Heart left ventricle (tissue), 16 donors: ENCODE measurements around the gene UACA. TPM values are rescaled to one million over a fixed set of nuclear protein-coding genes. Genes with fewer than 3 reads are reported as not detected.

Experiments used
- ATAC-seq, 4 donors: fragments of 200-7000 bp; cut with Tn5 transposase; one replicate each; pipeline ENCODE4 v1.9.1; 2020 to 2022; ENCODE audit warnings: moderate library complexity in 4 of 4, mild to moderate bottlenecking in 3 of 4, moderate number of reproducible peaks in 1 of 4
- DNase-seq, 5 donors: peaks; one replicate each; pipeline ENCODE4 v3.0.0-alpha.2; 2020
- H3K27ac ChIP-seq, 12 donors: fragments of 200-600 bp; sonication (generic) in 4 of 12; one replicate each; pipeline versions ENCODE4 v1.5.0 to v1.8.0; 2016 to 2022; ENCODE audit warnings: mild to moderate bottlenecking in 2 of 12
- H3K27me3 ChIP-seq, 9 donors: fragments of 200-600 bp; sonication (generic) in 2 of 9; one replicate each; pipeline versions ENCODE4 v1.5.1 to v1.8.0; 2016 to 2022; ENCODE audit warnings: mild to moderate bottlenecking in 3 of 9
- H3K36me3 ChIP-seq, 9 donors: fragments of 200-600 bp; sonication (generic) in 2 of 9; one replicate each; pipeline versions ENCODE4 v1.5.0 to v1.8.0; 2018 to 2022; ENCODE audit warnings: mild to moderate bottlenecking in 2 of 9
- H3K4me1 ChIP-seq, 12 donors: fragments of 200-600 bp; sonication (generic) in 4 of 12; one replicate each; pipeline versions ENCODE4 v1.5.0 to v1.8.0; 2016 to 2022; ENCODE audit warnings: mild to moderate bottlenecking in 3 of 12
- H3K4me3 ChIP-seq, 12 donors: fragments of 200-600 bp; sonication (generic) in 4 of 12; one replicate each; pipeline versions ENCODE4 v1.5.0 to v1.8.0; 2017 to 2022; ENCODE audit warnings: mild to moderate bottlenecking in 9 of 12, moderate library complexity in 4 of 12
- H3K9me3 ChIP-seq, 12 donors: fragments of 200-600 bp; sonication (generic) in 4 of 12; one replicate each; pipeline versions ENCODE4 v1.5.0 to v1.8.0; 2016 to 2022; ENCODE audit warnings: mild to moderate bottlenecking in 1 of 12
- POLR2A ChIP-seq, 2 donors: fragments of 450-650 bp; IDR thresholded peaks; one replicate each; pipeline ENCODE4 v1.6.1; 2017; ENCODE audit warnings: antibody characterized with exemption in 2 of 2, mild to moderate bottlenecking in 2 of 2, moderate library complexity in 2 of 2
- WGBS, 4 donors: extraction: QIAGEN DNeasy Blood & Tissue Kit in 2 of 4; methylation state at CpG; one replicate each; pipeline versions ENCODE4 v1.1.5 to v1.1.7; 2013 to 2018; 5-methylcytosine and 5-hydroxymethylcytosine counted together
- intact Hi-C, 10 donors: fragments of 100-400 bp; cut with DNase I; formaldehyde crosslinking; loops; one replicate each; pipeline versions ENCODE4 v1.11.1 to v1.14.2; 2022
- long read RNA-seq, 3 donors: library from polyadenylated mRNA; unstranded; transcript quantifications; one replicate each; pipeline ENCODE4 v2.0.0, GENCODE V29; 2020 to 2021
- polyA plus RNA-seq, 2 donors: library from polyadenylated mRNA; stranded (reverse); fragments of 200-250 nt; gene quantifications; one replicate each; pipeline ENCODE4 v1.2.3, GENCODE V29; 2013
- total RNA-seq, 9 donors: library from RNA; depleted of rRNA in 2 of 9; stranded (reverse); fragments of >200 nt in 2 of 9; fragmentation: NEBNext Ultra II Directional in 3 of 9; extraction: Animal tissue kit (Norgen Biotek cat#: 25700) in 3 of 9; gene quantifications; one replicate each; pipeline versions ENCODE4 v1.1.0 to v1.2.4, GENCODE V29; 2016 to 2023
- TF ChIP-seq, protein P1 (sequence below), 12 donors: fragments of 200-600 bp; sonication (generic) in 4 of 12; IDR thresholded peaks; one replicate each; pipeline versions ENCODE4 v1.5.0 to v1.8.0; 2018 to 2022; ENCODE audit warnings: antibody characterized with exemption in 12 of 12, mild to moderate bottlenecking in 5 of 12
- donor health status: ischemic (EF 13 %, LVEDD 7.1; RV severe dilation, severe dysfunction).
- donor health status: healthy with polysubstance abuse.
- donor health status: DM: no; HTN: yes; CAD: no.
- donor health status: DM: no; HTN: no; CAD: no.
- donor health status: ischemic (EF 25% LVEDD 6.9; RV normal size, moderate dysfunction).
- donor health status: ischemic (EF 25% LVEDD 5.7; RV mildly dilated, moderate dysfunction).
- donor health status: healthy.
- donor health status: DM: yes; HTN: yes; CAD: no.
- donor health status: ischemic (EF 35%, LVEDD 5.7; RV mildly dilated, moderate dysfunction).
- donor health status: nonischemic (EF 11% LVEDD 7.7; RV severe dilation, severe dysfunction).
- donor health status: DM: yes; HTN: yes; CAD: no.
- donor health status: PGD.
- donor health status: ischemic (EF 29% LVEDD 5.4; RV normal size, mild dysfunction).
- donor health status: nonischemic (EF 23%, LVEDD 6.1; RV moderate dilation, normal function).

The UACA gene, protein sequence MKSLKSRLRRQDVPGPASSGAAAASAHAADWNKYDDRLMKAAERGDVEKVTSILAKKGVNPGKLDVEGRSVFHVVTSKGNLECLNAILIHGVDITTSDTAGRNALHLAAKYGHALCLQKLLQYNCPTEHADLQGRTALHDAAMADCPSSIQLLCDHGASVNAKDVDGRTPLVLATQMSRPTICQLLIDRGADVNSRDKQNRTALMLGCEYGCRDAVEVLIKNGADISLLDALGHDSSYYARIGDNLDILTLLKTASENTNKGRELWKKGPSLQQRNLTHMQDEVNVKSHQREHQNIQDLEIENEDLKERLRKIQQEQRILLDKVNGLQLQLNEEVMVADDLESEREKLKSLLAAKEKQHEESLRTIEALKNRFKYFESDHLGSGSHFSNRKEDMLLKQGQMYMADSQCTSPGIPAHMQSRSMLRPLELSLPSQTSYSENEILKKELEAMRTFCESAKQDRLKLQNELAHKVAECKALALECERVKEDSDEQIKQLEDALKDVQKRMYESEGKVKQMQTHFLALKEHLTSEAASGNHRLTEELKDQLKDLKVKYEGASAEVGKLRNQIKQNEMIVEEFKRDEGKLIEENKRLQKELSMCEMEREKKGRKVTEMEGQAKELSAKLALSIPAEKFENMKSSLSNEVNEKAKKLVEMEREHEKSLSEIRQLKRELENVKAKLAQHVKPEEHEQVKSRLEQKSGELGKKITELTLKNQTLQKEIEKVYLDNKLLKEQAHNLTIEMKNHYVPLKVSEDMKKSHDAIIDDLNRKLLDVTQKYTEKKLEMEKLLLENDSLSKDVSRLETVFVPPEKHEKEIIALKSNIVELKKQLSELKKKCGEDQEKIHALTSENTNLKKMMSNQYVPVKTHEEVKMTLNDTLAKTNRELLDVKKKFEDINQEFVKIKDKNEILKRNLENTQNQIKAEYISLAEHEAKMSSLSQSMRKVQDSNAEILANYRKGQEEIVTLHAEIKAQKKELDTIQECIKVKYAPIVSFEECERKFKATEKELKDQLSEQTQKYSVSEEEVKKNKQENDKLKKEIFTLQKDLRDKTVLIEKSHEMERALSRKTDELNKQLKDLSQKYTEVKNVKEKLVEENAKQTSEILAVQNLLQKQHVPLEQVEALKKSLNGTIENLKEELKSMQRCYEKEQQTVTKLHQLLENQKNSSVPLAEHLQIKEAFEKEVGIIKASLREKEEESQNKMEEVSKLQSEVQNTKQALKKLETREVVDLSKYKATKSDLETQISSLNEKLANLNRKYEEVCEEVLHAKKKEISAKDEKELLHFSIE (N-terminal part only)
- total RNA-seq (10 to 100 TPM; 23.9 to 57.1 (median 51.2) TPM), polyA plus RNA-seq (10 to 100 TPM; 10.7 to 41.4 TPM)
- long read RNA-seq, donor 1, partial matches to known transcripts, result 64 of 77 reads
- long read RNA-seq, donor 1, other reads (novel, unspliced or antisense), result 13 of 77 reads
- long read RNA-seq, donor 2, partial matches to known transcripts, result 166 of 200 reads
- long read RNA-seq, donor 2, other reads (novel, unspliced or antisense), result 33 of 200 reads
- long read RNA-seq, donor 3, full-length matches to known transcripts, result 4 of 47 reads
- long read RNA-seq, donor 3, partial matches to known transcripts, result 32 of 47 reads
- long read RNA-seq, donor 3, other reads (novel, unspliced or antisense), result 11 of 47 reads

DNA sequence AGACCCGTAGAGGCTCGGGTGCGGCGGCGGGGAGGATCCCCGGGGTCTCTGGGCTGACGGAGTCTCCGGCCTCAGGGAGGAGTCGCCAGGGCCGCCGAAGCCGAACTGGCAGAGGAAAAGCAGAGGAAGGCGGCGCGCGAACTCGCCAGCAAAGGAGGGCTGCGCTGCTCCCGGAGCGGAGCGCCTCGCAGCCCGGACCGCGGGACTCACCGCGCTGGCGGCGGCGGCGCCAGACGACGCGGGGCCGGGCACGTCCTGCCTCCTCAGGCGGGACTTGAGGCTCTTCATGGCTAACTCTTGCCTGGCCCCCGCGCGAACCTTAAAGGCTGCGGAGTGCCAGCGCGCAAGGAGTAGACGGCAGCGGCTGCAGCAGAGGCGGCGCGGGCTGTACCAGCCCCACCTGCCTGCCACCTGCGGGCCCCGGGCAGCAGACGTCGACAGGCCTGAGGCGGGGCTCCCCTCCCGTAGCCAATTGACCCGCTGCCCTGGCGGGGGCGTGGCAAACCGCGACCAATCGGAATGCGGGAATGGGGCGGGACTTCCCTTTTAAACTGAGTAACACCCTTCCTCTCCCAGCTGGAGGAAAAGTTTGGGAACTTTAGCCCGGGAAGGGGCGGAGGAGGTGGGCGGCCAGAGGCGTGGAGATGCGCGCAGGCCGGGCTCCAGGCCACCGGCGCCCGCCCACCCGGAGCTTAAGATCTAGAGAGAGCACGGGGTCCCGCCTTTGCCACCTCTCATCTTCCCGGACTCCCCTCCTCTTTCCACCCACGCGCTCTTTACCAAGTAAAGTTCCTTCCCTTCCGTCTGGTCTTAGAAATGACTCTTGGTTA, at the start of gene UACA:
Gene UACA (minus strand): TSS at position 439 of the 830 bp plus-strand sequence. CDS start 151 bp downstream, at position 288.
- H3K27ac ChIP-seq, result peak within 1 kb of the TSS; percentile 87 to 99 (median 96)
- H3K4me3 ChIP-seq, result peak within 1 kb of the TSS; percentile 71 to 97 (median 90)
- peaks cover 0 to 72% (median 44%) of the 10 kb centered on the region in 12 donors for H3K4me1 ChIP-seq
- DNase-seq (peak; percentile 97), ATAC-seq (peak; percentile 96 to 98 (median 98))
- 0 to 1% (median 0%) methylated on average over 47 to 79 of the region's 79 CpGs for WGBS, 4 donors
- intact Hi-C loops, result loop anchor here in 5 of 10 donors (1.0 to 10.0 kb wide), 7 partner anchors 12 to 81 kb away; no protein-coding TSS in a partner anchor
- H3K27me3 ChIP-seq, result no peaks in the 10 kb centered on the region
- H3K9me3 ChIP-seq, result no peaks in the 10 kb centered on the region
- TF ChIP-seq, protein P1, sequence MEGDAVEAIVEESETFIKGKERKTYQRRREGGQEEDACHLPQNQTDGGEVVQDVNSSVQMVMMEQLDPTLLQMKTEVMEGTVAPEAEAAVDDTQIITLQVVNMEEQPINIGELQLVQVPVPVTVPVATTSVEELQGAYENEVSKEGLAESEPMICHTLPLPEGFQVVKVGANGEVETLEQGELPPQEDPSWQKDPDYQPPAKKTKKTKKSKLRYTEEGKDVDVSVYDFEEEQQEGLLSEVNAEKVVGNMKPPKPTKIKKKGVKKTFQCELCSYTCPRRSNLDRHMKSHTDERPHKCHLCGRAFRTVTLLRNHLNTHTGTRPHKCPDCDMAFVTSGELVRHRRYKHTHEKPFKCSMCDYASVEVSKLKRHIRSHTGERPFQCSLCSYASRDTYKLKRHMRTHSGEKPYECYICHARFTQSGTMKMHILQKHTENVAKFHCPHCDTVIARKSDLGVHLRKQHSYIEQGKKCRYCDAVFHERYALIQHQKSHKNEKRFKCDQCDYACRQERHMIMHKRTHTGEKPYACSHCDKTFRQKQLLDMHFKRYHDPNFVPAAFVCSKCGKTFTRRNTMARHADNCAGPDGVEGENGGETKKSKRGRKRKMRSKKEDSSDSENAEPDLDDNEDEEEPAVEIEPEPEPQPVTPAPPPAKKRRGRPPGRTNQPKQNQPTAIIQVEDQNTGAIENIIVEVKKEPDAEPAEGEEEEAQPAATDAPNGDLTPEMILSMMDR (IDR thresholded peaks at IDR 0.05), result peak in 6 of 12 donors; percentile 14 to 54 (median 26)
- TF ChIP-seq POLR2A (IDR thresholded peaks at IDR 0.05), result peak; percentile 95 to 99
- H3K36me3 ChIP-seq, result peaks cover 0 to 7% (median 0%) of the 10 kb centered on the region in 9 donors

- no peak for ATAC-seq
- intact Hi-C loops, result loop anchor here in 9 of 10 donors (1.0 to 10.0 kb wide), 12 partner anchors 41 to 1338 kb away; partner anchors contain the start of gene UACA (in 1 of the 9)
- 92 to 97% (median 94%) methylated on average over 4 of the region's 4 CpGs for WGBS, 4 donors
Observed at GRCh38 chr15:70812827-70813364, 49.5 kb upstream of the UACA start.

More at GRCh38 chr15:70812827-70813364, 49.5 kb upstream of the UACA start:
- H3K4me1 ChIP-seq, result peaks cover 0 to 24% (median 3%) of the 10 kb centered on the region in 12 donors
- no peaks in the 10 kb centered on the region for H3K27me3 ChIP-seq
- H3K36me3 ChIP-seq, result no peaks in the 10 kb centered on the region
- H3K9me3 ChIP-seq, result no peaks in the 10 kb centered on the region
- no peak for DNase-seq
- TF ChIP-seq POLR2A (IDR thresholded peaks at IDR 0.05), result no peak
- TF ChIP-seq, protein P1 (IDR thresholded peaks at IDR 0.05), result no peak
- H3K27ac ChIP-seq, result no peak overlapping the region
- H3K4me3 ChIP-seq, result no peak overlapping the region
